GM12891 (cell line): Measurements from ENCODE around the gene ACAD11.

ENCODE experiments used
- PAX5 ChIP-seq: IDR thresholded peaks from 2 replicates; pipeline ENCODE4 v1.6.1; 2011; ENCODE audit warnings: low read length, moderate library complexity, mild to moderate bottlenecking; ENCODE audit not compliant: insufficient read depth, severe bottlenecking
- POLR2A ChIP-seq: IDR thresholded peaks from 2 replicates; pipeline ENCODE4 v1.6.1; 2011; ENCODE audit warnings: low read depth, low read length, control low read depth
- POLR2AphosphoS5 ChIP-seq: IDR thresholded peaks from 2 replicates; pipeline ENCODE4 v1.6.1; 2011; ENCODE audit warnings: low read depth, low read length, control low read depth
- POU2F2 ChIP-seq: IDR thresholded peaks from 2 replicates; pipeline ENCODE4 v1.6.1; 2011; ENCODE audit warnings: low read depth, mild to moderate bottlenecking, control low read depth, low read length, moderate library complexity
- SPI1 ChIP-seq: IDR thresholded peaks from 2 replicates; pipeline ENCODE4 v1.6.1; 2011; ENCODE audit warnings: low read depth, low read length, control low read depth
- TAF1 ChIP-seq: IDR thresholded peaks from 2 replicates; pipeline ENCODE4 v1.6.1; 2011; ENCODE audit warnings: low read depth, low read length, control low read depth

GRCh38 chr3:132545471-132545870, 114.1 kb downstream of the ACAD11 start:
- TF ChIP-seq POLR2A (no peak), POLR2AphosphoS5 (no peak), POU2F2 (no peak), PAX5 (no peak), TAF1 (no peak), SPI1 (no peak)
